HG02981 (cell line): Measurements from ENCODE around the gene ST8SIA5.
A peak's percentile ranks its signal among the peaks of the same experiment; 100 is the strongest.
"Not testable (repeated sequence)": the region's sequence is repeated elsewhere in the genome, so short reads cannot be mapped to it uniquely, and the experiment has no call there.

Experiments used
- ATAC-seq: cut with Tn5 transposase; IDR thresholded peaks from one replicate; pipeline ENCODE4 v1.9.1; 2021; ENCODE audit warnings: mild to moderate bottlenecking, moderate library complexity; ENCODE audit not compliant: unreplicated experiment

ST8SIA5 gene

GRCh38 chr18:46756559-46757201, at the start of gene ST8SIA5:
ST8SIA5 (minus strand) TSS chr18:46757053; CDS start chr18:46756508, 545 bp downstream.
- ATAC-seq = no peak

GRCh38 chr18:46795945-46796344, 39.1 kb upstream of the ST8SIA5 start:
- ATAC-seq = not testable (repeated sequence)

- ATAC-seq = no peak
These were observed 37.8 kb upstream of the ST8SIA5 start for GRCh38 chr18:46794607-46795006.

GRCh38 chr18:46793565-46793964, 36.7 kb upstream of the ST8SIA5 start:
- ATAC-seq = no peak

DNA sequence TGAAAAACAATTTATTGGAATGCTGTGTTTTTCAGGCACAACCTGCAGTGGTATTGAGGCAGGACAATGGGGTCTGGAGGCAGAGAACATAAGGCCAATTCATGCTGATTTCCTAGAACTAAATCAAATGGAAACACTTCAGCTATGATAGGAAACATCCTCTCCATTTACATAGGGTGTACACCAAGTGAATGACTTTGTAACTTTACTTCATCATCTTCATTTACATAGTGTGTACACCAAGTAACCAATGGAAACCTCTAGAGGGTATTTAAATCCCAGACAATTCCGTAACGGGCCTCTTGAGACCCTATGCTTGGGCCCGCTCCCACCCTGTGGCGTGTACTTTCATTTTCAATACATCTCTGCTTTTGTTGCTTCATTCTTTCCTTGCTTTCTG, 32.2 kb upstream of the ST8SIA5 start:
- no peak for ATAC-seq

- no peak for ATAC-seq
These were observed 30.8 kb upstream of the ST8SIA5 start for GRCh38 chr18:46787674-46788073.

GRCh38 chr18:46772357-46772756, 15.5 kb upstream of the ST8SIA5 start:
- no peak for ATAC-seq

- ATAC-seq = no peak
These were observed 14.3 kb upstream of the ST8SIA5 start for GRCh38 chr18:46771141-46771540.

- no peak for ATAC-seq
These were observed 13.9 kb upstream of the ST8SIA5 start for GRCh38 chr18:46770708-46771107.

- ATAC-seq = no peak
These were observed 11.5 kb upstream of the ST8SIA5 start for GRCh38 chr18:46768166-46768921.

DNA sequence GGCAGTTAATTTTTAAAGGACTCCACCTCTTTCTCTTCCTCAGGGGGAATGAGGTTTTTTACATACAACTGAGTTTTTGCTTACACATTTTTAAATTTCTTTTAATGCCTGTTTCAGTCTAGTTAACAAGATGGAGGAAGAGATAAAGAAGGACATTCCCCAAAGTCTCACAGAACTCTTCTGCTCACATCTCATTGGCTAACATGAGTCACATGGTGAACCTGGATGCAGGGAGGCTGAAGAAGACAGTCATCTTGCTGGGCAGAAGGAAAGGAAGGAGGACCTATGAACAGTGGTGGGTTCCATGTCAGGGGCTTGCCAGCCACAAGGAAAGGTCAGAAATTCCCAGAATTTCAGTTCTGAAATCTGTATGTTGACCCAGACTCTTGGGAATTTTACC, 10.4 kb upstream of the ST8SIA5 start:
- no peak for ATAC-seq

GRCh38 chr18:46764586-46764985, 7.7 kb upstream of the ST8SIA5 start:
- ATAC-seq = no peak

GRCh38 chr18:46761059-46761769, 4.4 kb upstream of the ST8SIA5 start:
- no peak for ATAC-seq

DNA sequence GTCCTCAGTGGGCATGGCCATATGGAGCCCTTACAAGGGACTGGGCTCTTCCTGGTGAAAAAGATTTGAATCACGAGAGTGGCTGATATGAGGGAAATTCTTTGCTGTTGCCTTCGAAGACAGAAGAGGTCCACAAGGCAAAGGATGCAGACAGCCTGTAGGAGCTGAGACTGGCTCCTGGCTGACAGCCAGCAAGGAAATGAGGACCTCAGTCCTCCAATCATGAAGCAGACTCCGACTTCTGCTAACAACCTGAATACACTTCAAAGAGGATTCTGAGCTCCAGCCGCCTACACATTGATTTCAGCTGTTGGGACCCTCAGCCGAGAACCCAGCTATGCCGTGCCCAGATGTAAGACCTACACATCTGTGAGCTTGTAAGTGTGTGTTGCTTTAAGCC, 3.0 kb upstream of the ST8SIA5 start:
- ATAC-seq = no peak

GRCh38 chr18:46756025-46756558, 761 bp downstream of the ST8SIA5 start:
- ATAC-seq = no peak

DNA sequence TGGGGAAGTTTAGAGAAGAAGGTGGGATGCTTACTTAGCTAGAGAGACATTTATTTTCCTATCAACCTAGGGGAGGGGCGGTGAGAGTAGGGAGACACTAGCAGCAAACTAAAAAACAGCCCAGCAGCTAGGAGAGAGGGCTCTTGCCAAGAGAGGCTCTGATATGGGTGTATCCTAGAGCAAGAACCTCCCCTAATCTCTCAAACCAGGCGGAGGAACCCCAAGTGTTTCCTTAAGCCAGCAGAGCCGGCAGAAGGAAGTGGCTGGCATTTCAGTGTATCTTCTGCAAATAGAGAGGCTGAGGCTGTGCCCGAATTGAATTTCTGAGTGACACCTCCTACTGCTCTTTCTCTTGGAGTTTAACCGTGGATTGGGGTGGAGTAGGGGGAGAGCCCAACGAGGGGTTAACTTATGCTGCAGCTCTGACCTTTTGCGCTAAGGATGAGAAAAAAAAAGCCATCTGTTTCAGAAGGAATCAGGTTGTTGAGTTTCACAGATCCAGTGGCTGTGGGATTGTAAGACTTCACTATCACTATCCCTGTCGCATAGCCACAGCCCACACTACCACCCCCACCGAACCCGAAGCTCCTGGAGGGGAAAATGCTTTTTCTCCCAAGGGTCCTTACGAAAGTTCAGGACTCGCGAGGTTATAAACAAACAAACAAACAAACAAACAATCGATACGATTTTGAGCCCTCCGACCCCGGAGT, 1.4 kb downstream of the ST8SIA5 start:
- ATAC-seq = no peak

- ATAC-seq = no peak
These were observed 2.1 kb downstream of the ST8SIA5 start for GRCh38 chr18:46754661-46755292.

DNA sequence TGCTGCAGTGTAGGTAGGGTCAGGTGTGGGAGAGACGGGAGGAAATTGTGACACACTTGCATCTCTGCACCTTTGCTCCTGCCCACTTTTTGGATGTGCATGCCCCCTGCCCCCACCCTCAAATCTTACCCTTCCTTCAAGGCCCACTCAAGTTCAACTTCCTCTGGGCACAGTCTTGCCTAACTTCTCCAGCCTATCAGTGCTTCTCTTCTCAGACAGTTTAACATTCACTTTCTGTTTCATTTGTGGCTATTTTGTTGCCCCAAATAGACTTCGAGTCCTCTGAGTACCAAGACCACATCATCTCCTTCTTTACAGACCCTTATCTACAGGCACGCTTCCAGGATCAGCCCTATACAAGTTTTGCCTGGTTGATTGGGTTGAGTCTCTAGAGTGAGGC, 2.7 kb downstream of the ST8SIA5 start:
- ATAC-seq = peak; percentile 70

DNA sequence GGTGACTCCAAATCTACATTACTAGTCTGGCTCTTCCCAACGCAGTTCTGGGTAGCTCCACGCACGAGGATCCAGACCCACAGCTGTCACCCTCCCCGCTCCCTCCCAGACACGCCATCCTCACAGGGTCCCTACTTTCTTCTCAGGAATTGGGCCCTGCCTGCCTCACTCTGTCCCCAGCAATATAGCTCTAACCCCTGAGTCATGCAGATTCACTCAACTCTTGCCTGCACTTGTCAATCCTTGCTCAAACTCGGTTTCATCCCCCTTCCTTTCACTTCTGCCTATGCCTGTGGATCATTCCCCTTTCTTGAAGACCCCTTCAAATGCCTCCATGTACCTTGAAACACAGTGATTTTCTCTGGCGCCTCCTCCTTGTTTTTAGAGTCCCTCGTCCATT, 5.0 kb downstream of the ST8SIA5 start:
- no peak for ATAC-seq

GRCh38 chr18:46750626-46751025, 6.2 kb downstream of the ST8SIA5 start:
- no peak for ATAC-seq

DNA sequence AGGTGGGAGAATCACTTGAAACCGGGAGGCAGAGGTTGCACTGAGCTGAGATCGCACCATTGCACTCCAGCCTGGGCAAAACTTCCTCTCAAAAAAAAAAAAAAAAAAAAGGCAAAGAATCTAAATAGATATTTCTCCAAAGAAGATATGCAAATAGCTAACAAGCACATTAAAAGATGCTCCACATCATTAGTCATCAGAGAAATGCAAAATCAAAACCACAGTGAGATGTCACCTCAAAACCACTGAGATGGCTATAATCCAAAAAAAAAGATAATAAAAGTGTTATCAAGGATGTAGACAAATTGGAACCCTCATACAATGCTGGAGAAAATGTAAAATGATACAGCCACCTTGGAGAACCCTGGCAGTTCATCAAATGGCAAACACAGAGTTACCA, 8.4 kb downstream of the ST8SIA5 start:
- no peak for ATAC-seq
